Activated CD8-positive, alpha-beta memory T cell treated with anti-CD3 and anti-CD28 coated beads, Interleukin-2, amount 50 U/mL, for 4 hours (primary cell): Measurements from ENCODE around the gene LONP2.

Experiments used
- DNase-seq: peaks from one replicate; pipeline ENCODE4 v3.0.0-alpha.2; 2020

The LONP2 gene

GRCh38 chr16:48244080-48244862, at the start of gene LONP2:
Gene LONP2, plus strand, starts transcription at chr16:48244300. Its CDS starts 89 bp downstream, at chr16:48244389.
- peak; percentile 92 for DNase-seq

GRCh38 chr16:48194828-48195556, 49.1 kb upstream of the LONP2 start:
- no peak for DNase-seq

- DNase-seq = no peak
These were observed 46.8 kb upstream of the LONP2 start for GRCh38 chr16:48197294-48197693.

- no peak for DNase-seq
These were observed 42.4 kb upstream of the LONP2 start for GRCh38 chr16:48201515-48202201.

- DNase-seq = no peak
These were observed 39.9 kb upstream of the LONP2 start for GRCh38 chr16:48203974-48204824.

- DNase-seq = no peak
These were observed 39.3 kb upstream of the LONP2 start for GRCh38 chr16:48204825-48205151.

- DNase-seq = no peak
These were observed 37.4 kb upstream of the LONP2 start for GRCh38 chr16:48206594-48207242.

GRCh38 chr16:48210747-48211146, 33.4 kb upstream of the LONP2 start:
- DNase-seq = no peak

- no peak for DNase-seq
These were observed 32.1 kb upstream of the LONP2 start for GRCh38 chr16:48212033-48212432.

GRCh38 chr16:48215738-48216137, 28.4 kb upstream of the LONP2 start:
- DNase-seq = no peak

- no peak for DNase-seq
These were observed 26.4 kb upstream of the LONP2 start for GRCh38 chr16:48217708-48218107.

- DNase-seq = no peak
These were observed 25.6 kb upstream of the LONP2 start for GRCh38 chr16:48218473-48218872.

- DNase-seq = no peak
These were observed 23.2 kb upstream of the LONP2 start for GRCh38 chr16:48220891-48221290.

GRCh38 chr16:48223490-48223889, 20.6 kb upstream of the LONP2 start:
- DNase-seq = no peak

GRCh38 chr16:48225456-48225855, 18.6 kb upstream of the LONP2 start:
- no peak for DNase-seq

GRCh38 chr16:48231727-48232492, 12.2 kb upstream of the LONP2 start:
- DNase-seq = peak; percentile 17

GRCh38 chr16:48232493-48233040, 11.5 kb upstream of the LONP2 start:
- no peak for DNase-seq

GRCh38 chr16:48234630-48235029, 9.5 kb upstream of the LONP2 start:
- DNase-seq = no peak

GRCh38 chr16:48235058-48235555, 9.0 kb upstream of the LONP2 start:
- no peak for DNase-seq

GRCh38 chr16:48235556-48236136, 8.5 kb upstream of the LONP2 start:
- DNase-seq = no peak

- DNase-seq = no peak
These were observed 7.8 kb upstream of the LONP2 start for GRCh38 chr16:48236286-48236685.
